Activated CD8-positive, alpha-beta memory T cell treated with anti-CD3 and anti-CD28 coated beads, Interleukin-2, amount 50 U/mL, for 24 hours (primary cell): ENCODE data around the gene LRRC32.
"Not testable (repeated sequence)": the region's sequence is repeated elsewhere in the genome, so short reads cannot be mapped to it uniquely, and the experiment has no call there.

ENCODE experiments used
- DNase-seq: peaks from one replicate; pipeline ENCODE4 v3.0.0-alpha.2; 2020; ENCODE audit errors: extremely low read depth

LRRC32 gene

DNA sequence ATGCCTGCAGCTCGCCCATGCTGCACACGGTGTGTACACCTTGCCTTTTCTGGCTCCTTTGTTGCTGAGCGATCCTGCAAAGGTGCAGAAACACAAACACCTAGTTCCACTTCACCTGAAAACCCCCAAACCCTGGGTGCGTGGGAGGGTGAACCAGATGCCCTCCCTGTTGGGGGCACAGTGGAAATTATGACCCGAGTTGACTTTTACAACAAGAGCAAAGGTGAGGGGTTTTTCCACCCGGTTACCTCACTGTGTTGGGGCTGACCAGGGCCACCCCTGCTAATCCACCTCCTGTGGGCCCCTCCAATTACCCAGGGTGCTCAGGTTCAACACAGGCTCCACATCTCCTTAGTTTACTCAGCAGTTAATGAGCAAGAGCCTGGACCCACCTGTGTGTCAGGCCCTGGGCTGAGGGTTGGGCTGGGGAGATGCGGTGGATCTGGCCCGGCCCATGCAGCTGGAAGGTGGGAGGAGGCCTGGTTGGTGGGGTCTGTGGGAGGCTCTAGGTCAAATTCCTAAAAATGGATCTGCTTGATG is 42.1 kb downstream of the LRRC32 start:
- DNase-seq, result peak; percentile 12

GRCh38 chr11:76627606-76628005 is 42.9 kb downstream of the LRRC32 start:
- no peak for DNase-seq

DNA sequence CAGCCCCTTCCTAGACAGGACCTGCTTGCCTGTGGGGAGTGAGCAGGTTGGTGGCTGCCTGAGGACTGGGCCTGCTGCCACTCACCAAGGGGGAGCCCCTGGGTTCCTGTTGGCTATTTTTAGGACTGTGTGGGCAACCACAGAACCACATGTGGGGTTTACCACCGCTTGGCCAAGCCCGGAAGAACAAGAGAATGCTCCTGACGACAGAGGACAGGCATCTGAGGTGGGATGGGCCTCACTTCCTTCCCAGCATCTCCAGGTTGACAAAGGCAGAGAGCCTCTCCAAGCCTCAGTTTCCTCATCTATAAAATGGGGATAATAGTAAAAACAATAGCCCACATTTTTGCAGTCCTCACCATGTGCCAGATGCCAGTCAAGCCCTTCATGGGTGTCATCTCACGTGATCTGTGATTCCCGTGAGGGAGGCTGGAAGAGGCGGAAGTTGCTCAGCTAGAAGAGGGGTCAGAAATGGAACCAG is 43.6 kb downstream of the LRRC32 start:
- peak; percentile 25 for DNase-seq

GRCh38 chr11:76626266-76626665 is 44.3 kb downstream of the LRRC32 start:
- no peak for DNase-seq

DNA sequence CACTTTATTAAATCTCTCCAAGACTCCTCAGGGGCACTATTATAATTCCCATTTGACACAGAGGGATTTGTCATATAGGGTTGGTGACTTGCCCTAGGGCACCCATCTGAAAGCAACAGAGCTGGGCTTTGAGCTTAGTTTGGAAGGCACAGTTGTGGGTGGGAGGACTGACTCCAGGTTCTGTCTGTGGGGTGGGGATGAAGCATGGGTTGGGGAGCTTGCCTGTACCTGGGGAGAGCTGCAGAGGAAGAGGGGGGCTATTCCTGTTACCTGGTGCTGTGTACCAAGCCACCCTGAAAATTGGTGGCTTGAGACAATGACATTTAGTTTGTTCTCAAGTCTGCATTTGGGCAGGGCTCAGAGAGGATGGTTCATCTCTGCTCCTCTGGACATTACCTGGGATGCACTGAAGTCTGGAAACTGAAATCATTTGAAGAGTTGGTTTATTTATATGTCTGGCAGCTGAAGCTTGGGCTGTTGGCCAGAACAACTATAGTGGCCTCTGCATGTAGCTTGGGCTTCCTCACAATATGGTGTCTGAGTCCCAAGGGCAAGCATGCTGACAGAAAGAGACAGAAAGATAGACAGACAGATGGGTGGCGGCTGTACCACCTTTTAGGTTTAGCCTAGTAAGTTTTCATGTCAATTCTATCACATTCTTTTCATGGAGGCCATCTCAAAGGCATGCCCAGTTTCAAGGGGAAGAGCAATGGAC is 44.9 kb downstream of the LRRC32 start:
- DNase-seq, result no peak

- no peak for DNase-seq
Measured at GRCh38 chr11:76624500-76625379, 45.8 kb downstream of the LRRC32 start.

DNA sequence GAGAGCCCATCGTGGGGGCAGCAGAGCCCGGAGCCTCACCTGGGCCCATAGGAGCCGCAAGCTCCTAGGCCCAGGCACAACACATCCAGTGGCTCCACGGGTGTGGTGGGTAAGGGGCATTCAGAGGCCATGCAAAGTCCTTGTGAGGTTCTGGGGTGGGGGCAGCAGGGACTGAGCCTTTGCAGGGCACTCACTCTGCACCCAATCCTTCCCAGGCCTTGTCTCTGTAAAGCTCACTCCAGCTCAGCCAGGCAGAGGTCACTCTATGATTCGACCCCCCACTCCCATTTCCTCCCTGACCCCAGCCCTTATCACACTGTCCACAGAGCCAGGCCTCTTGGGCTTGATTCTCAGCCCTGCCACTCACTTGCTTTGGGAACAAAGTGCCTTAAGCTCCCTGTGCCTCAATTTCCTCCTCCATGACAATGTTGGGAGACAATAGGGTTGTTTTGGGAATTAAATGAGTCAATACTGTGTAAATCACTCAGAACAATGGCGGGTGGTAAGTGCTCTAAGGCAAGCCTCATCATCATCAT is 46.6 kb downstream of the LRRC32 start:
- no peak for DNase-seq

- no peak for DNase-seq
Measured at GRCh38 chr11:76623171-76623883, 47.2 kb downstream of the LRRC32 start.

DNA sequence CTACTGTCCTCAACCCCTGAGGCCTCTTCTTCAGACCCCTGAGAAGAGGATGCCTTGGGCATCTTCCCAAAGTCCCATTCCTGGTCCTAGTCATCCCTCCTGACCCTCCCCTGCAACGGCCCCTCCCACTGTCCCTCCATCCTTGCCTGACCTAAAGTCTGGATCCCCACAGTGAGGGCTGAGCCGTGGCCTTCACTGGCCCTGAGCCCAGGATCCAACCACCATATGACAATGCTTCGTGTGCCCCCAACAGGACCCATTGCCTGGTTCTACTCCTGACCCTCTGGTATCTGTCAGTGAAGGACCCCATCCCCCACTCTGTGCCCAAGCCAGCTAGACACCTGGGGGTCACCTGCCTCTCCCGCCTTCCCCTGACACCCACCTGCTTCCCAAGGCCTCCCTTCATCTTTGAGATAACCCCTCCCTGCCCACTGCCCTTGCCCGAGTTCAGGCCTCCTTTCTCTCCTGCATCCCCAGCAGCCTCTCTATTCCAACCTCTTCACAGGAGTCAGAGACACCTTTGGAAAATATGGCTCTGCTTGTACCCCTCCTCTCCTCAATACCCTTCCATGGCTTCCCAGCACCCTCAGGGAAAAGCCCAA is 48.0 kb downstream of the LRRC32 start:
- no peak for DNase-seq

- no peak for DNase-seq
Measured at GRCh38 chr11:76621868-76622267, 48.7 kb downstream of the LRRC32 start.

DNA sequence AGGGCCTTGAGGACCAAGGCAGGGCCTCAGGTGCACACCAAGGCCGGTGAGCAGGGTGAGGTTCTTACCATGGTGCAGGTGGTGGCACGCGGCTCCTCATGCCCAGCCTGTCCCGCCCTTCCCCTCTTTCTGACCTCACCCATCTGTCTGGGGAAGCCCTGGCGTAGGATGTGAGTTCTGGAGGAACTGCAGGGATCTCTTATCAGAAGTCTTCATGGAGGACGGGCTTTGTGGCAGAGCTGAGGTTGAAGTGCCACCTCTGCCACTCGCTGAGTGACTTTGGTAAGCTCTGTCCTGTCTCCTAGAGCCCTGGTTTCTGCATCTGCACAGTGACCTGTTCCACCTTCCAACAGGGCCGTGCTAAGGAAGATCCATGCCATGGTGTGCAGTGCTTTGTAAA is 49.1 kb downstream of the LRRC32 start:
- DNase-seq, result no peak

GRCh38 chr11:76620489-76620888 is 50.1 kb downstream of the LRRC32 start:
- no peak for DNase-seq

DNA sequence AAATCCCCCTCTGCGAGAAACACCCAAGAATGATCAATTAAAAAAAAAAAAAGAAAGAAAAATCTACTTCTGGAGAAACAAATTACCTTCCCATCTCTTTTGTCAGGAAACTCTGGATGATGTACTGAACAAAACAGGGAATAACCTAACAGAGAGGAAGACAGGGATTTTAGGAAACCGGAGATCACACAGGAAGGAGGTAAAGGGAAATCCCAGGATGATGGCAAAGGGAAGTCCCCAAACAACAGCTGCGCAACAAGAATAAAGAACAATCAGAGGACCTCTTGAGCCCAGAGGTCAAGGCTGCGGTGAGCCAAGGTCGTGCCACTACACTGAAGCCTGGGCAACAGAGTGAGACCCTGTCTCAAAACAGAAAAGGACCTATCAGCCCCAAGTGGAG is 50.7 kb downstream of the LRRC32 start:
- DNase-seq, result not testable (repeated sequence)

DNA sequence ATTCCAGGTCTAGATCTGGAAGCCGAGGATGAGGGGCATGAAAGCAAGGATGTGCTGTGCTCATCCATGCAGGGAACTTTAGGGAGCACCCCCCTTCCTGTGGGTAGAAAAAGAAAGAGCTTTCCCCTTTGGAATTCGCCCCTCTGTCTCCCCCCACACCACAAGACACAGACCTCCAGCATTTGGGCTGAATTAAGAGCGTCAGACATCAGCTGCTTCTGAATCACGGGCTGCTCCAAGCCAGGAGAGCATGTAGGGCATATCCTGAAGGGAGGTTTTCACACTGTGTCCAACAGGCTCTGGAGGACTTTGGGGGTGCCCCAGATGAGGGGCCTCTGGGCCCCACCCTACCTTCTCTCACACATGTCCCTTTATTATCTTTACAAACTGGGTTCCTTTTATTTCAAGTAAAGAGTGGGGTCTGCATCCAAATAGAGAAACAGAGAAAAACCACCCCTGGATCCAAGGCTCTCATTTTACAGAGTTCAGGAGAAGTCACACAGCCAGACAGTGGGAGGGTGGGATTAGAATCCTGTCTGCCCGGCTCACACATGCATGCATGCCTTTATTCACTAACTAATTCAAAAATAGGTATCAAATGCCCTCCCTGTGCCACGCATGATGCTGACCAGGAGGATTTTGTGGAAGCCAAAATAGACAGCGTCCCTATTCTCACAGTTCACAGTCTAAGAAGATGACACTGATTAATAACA is 52.8 kb downstream of the LRRC32 start:
- no peak for DNase-seq

DNA sequence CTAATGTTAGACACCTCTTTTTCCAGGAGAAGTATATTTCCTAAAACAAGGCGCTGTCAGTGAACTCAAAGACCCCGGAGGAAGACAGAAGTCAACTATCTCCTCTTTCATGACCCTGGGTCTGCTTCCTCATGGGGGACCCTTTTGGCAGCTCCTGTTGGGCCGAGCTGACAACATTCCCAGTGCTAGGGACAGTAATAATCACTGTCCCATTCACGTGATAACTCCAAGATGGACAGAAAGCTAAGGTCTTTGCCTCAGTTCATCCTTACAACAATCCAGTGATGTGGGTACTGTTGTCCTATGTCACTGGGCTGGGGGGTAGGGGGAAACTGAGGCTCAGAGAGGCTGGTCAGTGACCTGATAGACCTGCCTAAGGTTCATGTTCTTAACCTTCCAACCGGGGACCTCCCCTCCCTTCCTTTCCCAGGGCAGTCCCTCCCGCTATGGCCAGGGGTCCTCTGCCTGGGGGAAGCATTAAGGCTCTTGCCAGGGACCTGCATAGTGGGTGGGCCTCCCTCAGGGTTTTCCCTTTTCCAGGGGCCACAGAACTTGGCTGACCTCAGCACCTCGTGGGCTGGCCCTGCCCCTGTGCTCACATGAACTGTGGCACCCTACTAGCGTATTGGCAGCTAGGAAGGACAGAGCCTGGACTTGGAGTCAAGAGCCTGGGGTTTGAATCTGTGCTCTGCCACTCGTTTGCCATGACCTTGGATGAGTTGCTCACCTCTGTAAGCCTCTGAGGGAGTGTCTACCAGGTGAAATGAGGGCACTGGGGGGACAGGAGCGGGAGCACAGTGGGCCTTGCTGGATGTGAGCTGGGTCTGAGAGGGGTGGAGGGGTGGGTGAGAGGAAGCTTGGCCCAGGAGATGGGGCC is 53.6 kb downstream of the LRRC32 start:
- DNase-seq, result no peak

GRCh38 chr11:76615950-76616349 is 54.6 kb downstream of the LRRC32 start:
- no peak for DNase-seq

GRCh38 chr11:76614471-76615179 is 55.9 kb downstream of the LRRC32 start:
- no peak for DNase-seq

DNA sequence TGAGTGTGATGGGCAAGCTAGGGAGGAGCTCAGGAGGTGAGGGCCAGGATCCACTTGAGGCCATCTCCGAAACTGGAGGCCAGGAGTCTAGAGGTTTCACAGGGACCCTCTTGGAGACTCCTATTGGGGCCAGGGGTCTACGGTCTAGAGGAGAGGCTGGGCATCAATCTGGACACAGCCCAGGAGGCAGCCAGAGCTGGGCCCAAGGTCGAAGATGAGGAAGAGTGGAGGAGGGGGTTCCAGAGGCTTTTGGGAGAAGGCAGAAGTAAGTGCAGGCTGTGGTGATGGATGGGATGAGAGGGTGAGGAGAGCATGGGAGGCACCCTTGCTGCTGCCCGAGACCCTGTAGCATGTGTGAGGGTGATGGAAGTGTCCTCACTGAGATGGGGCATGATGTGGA is 56.6 kb downstream of the LRRC32 start:
- DNase-seq, result no peak

DNA sequence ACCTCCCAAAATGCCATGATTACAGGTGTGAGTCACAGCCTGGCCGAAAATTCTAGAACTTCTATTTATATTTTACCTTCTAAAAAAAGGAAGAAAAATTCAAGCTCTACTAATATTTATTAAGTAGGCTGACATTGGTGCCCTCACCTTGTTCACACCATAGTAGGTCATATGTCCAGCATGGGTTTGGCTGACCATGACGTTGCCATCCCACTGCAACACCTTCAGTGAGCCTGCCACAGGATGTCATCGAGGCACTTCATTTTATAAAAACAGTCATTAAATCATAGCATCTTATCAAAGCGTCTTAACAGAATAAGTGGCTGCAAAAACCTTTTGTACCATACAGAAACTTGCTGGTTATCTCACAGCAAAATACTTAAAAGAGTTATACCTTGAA is 58.3 kb downstream of the LRRC32 start:
- no peak for DNase-seq
